Thyroid gland (tissue), 4 donors: ENCODE results near the gene FBXO27.

Source experiments
- POLR2A ChIP-seq, 2 donors: fragments of 450-650 bp; IDR thresholded peaks; one replicate each; pipeline ENCODE4 v1.6.1; 2017; ENCODE audit warnings: antibody characterized with exemption in 2 of 2, mild to moderate bottlenecking in 2 of 2, moderate library complexity in 1 of 2
- TF ChIP-seq, protein P1 (sequence below), 6 experiments: fragments of 200-600 bp in 3 of 6; fragments of 450-650 bp in 3 of 6; sonication (generic) in 3 of 6; IDR thresholded peaks; one replicate each; pipeline ENCODE4 v1.5.1; 2016 to 2019; ENCODE audit warnings: antibody characterized with exemption in 6 of 6, mild to moderate bottlenecking in 2 of 6, inconsistent platforms in 1 of 6, moderate library complexity in 1 of 6

DNA sequence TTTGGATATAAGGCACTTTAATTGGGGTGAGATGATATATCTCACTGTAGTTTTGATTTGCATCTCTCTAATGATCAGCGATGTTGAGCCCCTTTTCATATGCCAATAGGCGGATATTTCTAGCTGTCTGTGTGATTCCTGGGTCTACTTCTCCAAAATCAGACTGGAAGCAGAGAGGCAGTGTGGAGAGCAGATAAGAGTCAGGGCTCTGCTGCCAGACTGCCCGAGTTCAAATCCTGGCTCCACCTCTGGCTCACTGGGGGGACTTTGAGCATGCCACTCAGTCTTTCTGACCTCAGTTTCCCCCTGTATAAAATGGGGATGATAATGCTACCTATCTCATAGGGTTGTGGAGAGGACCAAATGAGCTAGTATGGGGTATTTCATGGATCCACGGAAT lies 27.8 kb upstream of the FBXO27 start:
- TF ChIP-seq, protein P1, sequence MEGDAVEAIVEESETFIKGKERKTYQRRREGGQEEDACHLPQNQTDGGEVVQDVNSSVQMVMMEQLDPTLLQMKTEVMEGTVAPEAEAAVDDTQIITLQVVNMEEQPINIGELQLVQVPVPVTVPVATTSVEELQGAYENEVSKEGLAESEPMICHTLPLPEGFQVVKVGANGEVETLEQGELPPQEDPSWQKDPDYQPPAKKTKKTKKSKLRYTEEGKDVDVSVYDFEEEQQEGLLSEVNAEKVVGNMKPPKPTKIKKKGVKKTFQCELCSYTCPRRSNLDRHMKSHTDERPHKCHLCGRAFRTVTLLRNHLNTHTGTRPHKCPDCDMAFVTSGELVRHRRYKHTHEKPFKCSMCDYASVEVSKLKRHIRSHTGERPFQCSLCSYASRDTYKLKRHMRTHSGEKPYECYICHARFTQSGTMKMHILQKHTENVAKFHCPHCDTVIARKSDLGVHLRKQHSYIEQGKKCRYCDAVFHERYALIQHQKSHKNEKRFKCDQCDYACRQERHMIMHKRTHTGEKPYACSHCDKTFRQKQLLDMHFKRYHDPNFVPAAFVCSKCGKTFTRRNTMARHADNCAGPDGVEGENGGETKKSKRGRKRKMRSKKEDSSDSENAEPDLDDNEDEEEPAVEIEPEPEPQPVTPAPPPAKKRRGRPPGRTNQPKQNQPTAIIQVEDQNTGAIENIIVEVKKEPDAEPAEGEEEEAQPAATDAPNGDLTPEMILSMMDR (IDR thresholded peaks at IDR 0.05), result no peak
- TF ChIP-seq POLR2A (IDR thresholded peaks at IDR 0.05), result no peak
